Loucy (cell line): Measurements from ENCODE around the gene DHDH.
"Not testable (repeated sequence)": the region's sequence is repeated elsewhere in the genome, so short reads cannot be mapped to it uniquely, and the experiment has no call there.

Experiments
- H2AFZ ChIP-seq: fragments of 200-600 bp; sonication (generic); 2 replicates; pipeline ENCODE4 v1.6.0; 2016; ENCODE audit warnings: antibody characterized with exemption, mild to moderate bottlenecking, low read length, moderate library complexity
- H3F3A ChIP-seq: fragments of 200-600 bp; 2 replicates; pipeline ENCODE4 v1.6.0; 2016; ENCODE audit warnings: antibody characterized with exemption, low read depth, mild to moderate bottlenecking
- H3K27me3 ChIP-seq: fragments of 200-600 bp; sonication (generic); 2 replicates; pipeline ENCODE4 v1.6.1; 2014; ENCODE audit warnings: low read length, mild to moderate bottlenecking; ENCODE audit not compliant: insufficient read depth, poor library complexity, severe bottlenecking
- H3K36me3 ChIP-seq: fragments of 200-600 bp; sonication (generic); 2 replicates; pipeline ENCODE4 v1.6.1; 2016; ENCODE audit warnings: low read length; ENCODE audit not compliant: insufficient read depth
- H3K4me1 ChIP-seq: fragments of 200-600 bp; sonication (generic); 2 replicates; pipeline ENCODE4 v1.5.1; 2014; ENCODE audit warnings: low read length, mild to moderate bottlenecking; ENCODE audit not compliant: insufficient read depth, poor library complexity, severe bottlenecking
- H3K4me2 ChIP-seq: fragments of 200-600 bp; sonication (generic); 2 replicates; pipeline ENCODE4 v1.6.0; 2014; ENCODE audit warnings: antibody characterized with exemption, low read length, low read depth, mild to moderate bottlenecking; ENCODE audit not compliant: poor library complexity, severe bottlenecking
- H3K4me3 ChIP-seq: fragments of 200-600 bp; sonication (generic); 2 replicates; pipeline ENCODE4 v1.5.1; 2014; ENCODE audit warnings: low read length, mild to moderate bottlenecking, mixed read lengths; ENCODE audit not compliant: poor library complexity, severe bottlenecking
- H3K79me2 ChIP-seq: fragments of 200-600 bp; sonication (generic); 2 replicates; pipeline ENCODE4 v1.6.1; 2014; ENCODE audit warnings: low read length; ENCODE audit not compliant: insufficient read depth
- H3K9ac ChIP-seq: fragments of 200-600 bp; sonication (generic); 2 replicates; pipeline ENCODE4 v1.6.0; 2014; ENCODE audit warnings: mild to moderate bottlenecking, low read depth, low read length, moderate library complexity; ENCODE audit not compliant: poor library complexity, severe bottlenecking
- H3K9me2 ChIP-seq: fragments of 200-600 bp; sonication (generic); replicated peaks from 2 replicates; pipeline ENCODE4 v1.6.1; 2016; ENCODE audit warnings: low read depth, low read length, mixed read lengths
- H3K9me3 ChIP-seq: fragments of 200-600 bp; sonication (generic); 2 replicates; pipeline ENCODE4 v1.6.1; 2014; ENCODE audit warnings: mild to moderate bottlenecking, antibody characterized with exemption, low read length, low read depth; ENCODE audit not compliant: insufficient read depth
- H4K20me1 ChIP-seq: fragments of 200-600 bp; sonication (generic); 2 replicates; pipeline ENCODE4 v1.6.0; 2014; ENCODE audit warnings: antibody characterized with exemption, low read length, mild to moderate bottlenecking; ENCODE audit not compliant: insufficient read depth, poor library complexity, severe bottlenecking
- EZH2phosphoT487 ChIP-seq: fragments of 200-600 bp; IDR thresholded peaks from 2 replicates; pipeline ENCODE4 v1.6.1; 2018; ENCODE audit warnings: antibody characterized with exemption, mild to moderate bottlenecking, moderate library complexity, borderline replicate concordance
- TF ChIP-seq, protein P1 (sequence below): fragments of 200-600 bp; sonication (generic); conservative IDR thresholded peaks from 2 replicates; pipeline ENCODE4 v1.5.1; 2014; ENCODE audit warnings: mild to moderate bottlenecking, antibody characterized with exemption, low read length

DHDH gene

DNA sequence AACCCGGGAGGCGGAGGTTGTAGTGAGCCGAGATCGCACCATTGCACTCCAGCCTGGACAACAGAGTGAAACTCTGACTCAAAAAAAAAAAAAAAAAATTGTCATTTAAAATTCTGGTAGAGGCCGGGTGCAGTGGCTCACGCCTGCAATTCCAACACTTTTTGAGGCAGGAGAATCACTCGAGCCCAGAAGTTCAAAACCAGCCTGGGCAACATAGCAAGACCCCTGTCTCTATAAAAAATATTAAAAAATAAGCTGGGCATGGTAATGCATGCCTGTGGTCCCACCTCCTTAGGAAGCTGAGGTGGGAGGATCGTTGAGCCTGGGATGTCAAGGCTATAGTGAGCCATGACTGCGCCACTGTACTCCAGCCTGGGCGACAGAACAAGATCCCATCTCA lies 27.2 kb upstream of the DHDH start:
- Histone ChIP-seq H3K4me3 (no peak overlapping the region), H3K79me2 (peaks cover 5% of the 10 kb centered on the region; the same call in 1 of the 2 replicates), H3K36me3 (peaks cover 3% of the 10 kb centered on the region; the same call in 1 of the 2 replicates), H3F3A (no peaks in the 10 kb centered on the region), H3K9me2 (no peaks in the 10 kb centered on the region), H3K4me2 (no peak overlapping the region), H3K9ac (no peak overlapping the region), H4K20me1 (no peaks in the 10 kb centered on the region), H3K27me3 (no peaks in the 10 kb centered on the region), H3K4me1 (peaks cover 7% of the 10 kb centered on the region), H3K9me3 (no peaks in the 10 kb centered on the region), H2AFZ (no peak overlapping the region)
- TF ChIP-seq EZH2phosphoT487, result no peak
- TF ChIP-seq, protein P1, sequence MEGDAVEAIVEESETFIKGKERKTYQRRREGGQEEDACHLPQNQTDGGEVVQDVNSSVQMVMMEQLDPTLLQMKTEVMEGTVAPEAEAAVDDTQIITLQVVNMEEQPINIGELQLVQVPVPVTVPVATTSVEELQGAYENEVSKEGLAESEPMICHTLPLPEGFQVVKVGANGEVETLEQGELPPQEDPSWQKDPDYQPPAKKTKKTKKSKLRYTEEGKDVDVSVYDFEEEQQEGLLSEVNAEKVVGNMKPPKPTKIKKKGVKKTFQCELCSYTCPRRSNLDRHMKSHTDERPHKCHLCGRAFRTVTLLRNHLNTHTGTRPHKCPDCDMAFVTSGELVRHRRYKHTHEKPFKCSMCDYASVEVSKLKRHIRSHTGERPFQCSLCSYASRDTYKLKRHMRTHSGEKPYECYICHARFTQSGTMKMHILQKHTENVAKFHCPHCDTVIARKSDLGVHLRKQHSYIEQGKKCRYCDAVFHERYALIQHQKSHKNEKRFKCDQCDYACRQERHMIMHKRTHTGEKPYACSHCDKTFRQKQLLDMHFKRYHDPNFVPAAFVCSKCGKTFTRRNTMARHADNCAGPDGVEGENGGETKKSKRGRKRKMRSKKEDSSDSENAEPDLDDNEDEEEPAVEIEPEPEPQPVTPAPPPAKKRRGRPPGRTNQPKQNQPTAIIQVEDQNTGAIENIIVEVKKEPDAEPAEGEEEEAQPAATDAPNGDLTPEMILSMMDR, result no peak

DNA sequence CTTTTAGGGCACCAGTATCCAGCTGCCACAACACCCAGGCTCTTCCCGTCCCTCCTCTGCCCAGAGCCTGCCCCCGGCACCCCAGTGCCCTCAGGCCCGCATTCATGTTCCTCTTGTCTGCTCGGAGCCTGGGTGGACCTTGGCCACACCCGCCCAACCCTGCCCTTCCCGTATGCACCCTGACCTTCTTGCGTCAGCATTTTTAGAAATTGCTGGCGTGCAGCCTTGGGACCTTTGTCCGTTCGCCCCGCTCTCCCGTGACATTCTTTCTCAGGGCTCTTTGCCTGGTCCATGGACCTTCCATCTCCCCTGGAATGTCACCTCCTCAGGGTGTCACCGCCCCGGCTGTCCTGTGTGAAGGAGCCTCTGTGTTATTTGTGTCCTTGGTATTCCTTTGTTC lies 25.8 kb upstream of the DHDH start:
- no peaks in the 10 kb centered on the region for H3K9me3 ChIP-seq
- H3K4me3 ChIP-seq, result no peak overlapping the region
- no peaks in the 10 kb centered on the region for H3K79me2 ChIP-seq
- H2AFZ ChIP-seq, result no peak overlapping the region
- no peaks in the 10 kb centered on the region for H4K20me1 ChIP-seq
- TF ChIP-seq, protein P1, result no peak
- no peak for TF ChIP-seq EZH2phosphoT487
- no peaks in the 10 kb centered on the region for H3K4me1 ChIP-seq
- no peaks in the 10 kb centered on the region for H3F3A ChIP-seq
- no peak overlapping the region for H3K9ac ChIP-seq
- no peaks in the 10 kb centered on the region for H3K27me3 ChIP-seq
- peaks cover 11% of the 10 kb centered on the region; the same call in 1 of the 2 replicates for H3K36me3 ChIP-seq
- H3K9me2 ChIP-seq, result no peaks in the 10 kb centered on the region
- H3K4me2 ChIP-seq, result no peak overlapping the region

DNA sequence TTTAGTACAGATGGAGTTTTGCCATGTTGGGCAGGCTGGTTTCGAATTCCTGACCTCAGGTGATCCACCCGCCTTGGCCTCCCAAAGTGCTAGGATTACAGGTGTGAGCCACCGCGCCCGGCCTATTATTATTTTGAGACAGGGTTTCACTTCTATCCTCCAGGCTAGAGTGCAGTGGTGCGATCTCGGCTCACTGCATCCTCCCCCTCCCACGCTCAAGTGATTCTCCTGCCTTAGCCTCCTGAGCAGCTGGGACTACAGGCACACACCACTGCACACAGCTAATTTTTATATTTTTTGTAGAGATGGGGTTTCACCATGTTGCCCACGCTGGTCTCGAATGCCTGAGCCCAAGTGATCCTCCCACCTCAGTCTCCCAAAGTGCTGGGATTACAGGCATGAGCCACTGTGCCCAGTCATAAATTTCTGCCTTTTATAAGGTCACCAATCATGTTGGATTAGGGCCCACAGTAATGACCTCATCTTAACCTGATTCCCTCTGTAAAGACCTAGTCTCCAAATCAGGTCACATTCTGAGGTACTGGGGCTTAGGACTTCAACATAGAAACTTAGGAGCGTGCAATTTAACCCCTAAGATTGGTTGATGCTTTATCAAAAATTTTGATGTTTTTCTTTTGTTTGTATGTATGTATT lies 23.9 kb upstream of the DHDH start:
- H3K79me2 ChIP-seq, H4K20me1 ChIP-seq, H3K9me3 ChIP-seq, H3K4me1 ChIP-seq, H3K27me3 ChIP-seq, H3K9ac ChIP-seq, H2AFZ ChIP-seq, H3K9me2 ChIP-seq, H3K4me3 ChIP-seq, H3F3A ChIP-seq, H3K4me2 ChIP-seq: not testable (repeated sequence)
- peaks cover 21% of the 10 kb centered on the region; the same call in 1 of the 2 replicates for H3K36me3 ChIP-seq

DNA sequence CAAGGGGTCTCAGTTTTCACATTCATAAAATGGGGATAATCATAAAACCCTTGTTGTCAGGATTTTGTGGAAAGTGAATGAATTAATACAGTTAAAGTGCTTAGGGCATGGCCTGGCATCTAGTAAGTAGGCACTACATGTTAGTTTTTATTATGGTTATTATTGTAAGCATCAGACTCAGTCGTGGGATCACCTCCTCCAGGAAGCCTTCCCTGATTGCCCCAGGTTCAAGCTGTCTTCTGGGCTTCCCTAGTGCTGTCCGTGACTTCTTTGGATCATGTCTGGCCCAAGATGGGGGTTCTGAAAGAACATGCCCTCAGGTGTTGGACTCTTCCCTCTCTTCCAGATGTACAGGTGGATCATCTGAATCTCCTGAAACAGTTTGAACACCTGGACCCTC lies 22.7 kb upstream of the DHDH start:
- Histone ChIP-seq H3K4me3 (no peak overlapping the region), H3K9ac (no peak overlapping the region), H3K27me3 (no peaks in the 10 kb centered on the region), H3K4me1 (no peaks in the 10 kb centered on the region), H2AFZ (no peak overlapping the region), H4K20me1 (no peaks in the 10 kb centered on the region), H3K9me3 (no peaks in the 10 kb centered on the region), H3K9me2 (no peaks in the 10 kb centered on the region), H3K36me3 (peaks cover 21% of the 10 kb centered on the region; the same call in 1 of the 2 replicates), H3K4me2 (no peak overlapping the region), H3K79me2 (no peaks in the 10 kb centered on the region), H3F3A (no peaks in the 10 kb centered on the region)
- TF ChIP-seq, protein P1, result no peak
- no peak for TF ChIP-seq EZH2phosphoT487
